ENCODE data around the gene TXNDC2.

DNA sequence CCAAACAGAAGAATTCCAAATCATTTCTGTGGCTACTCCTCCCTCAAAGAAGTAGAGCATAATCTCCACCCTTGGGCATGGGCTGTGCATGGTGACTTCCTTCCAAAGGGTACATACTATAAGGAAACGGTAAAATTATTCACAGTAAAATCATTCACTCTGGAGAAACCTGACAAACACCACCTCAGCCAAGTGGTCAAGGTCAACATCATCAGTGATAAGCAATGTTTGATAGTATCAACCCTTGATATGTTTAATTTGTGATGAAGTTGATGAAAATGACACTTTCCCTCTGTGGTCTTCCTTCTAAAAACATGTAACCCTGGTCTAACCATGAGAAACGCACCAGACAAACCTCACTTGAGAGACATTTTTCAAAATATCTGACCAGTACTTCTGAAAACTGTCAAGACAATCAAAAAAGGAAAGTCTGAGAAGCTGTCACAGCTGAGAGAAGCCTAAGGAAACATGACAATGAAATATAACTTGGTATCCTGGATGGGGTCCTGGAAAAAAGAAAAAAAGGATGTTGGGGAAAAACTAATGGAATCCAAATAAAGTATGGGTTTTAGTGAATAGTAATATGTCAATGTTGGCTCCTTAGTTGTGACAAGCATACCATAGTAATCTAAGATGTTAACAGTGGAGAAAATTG, 9.4 kb upstream of the TXNDC2 start:
- TF ChIP-seq, protein P1, sequence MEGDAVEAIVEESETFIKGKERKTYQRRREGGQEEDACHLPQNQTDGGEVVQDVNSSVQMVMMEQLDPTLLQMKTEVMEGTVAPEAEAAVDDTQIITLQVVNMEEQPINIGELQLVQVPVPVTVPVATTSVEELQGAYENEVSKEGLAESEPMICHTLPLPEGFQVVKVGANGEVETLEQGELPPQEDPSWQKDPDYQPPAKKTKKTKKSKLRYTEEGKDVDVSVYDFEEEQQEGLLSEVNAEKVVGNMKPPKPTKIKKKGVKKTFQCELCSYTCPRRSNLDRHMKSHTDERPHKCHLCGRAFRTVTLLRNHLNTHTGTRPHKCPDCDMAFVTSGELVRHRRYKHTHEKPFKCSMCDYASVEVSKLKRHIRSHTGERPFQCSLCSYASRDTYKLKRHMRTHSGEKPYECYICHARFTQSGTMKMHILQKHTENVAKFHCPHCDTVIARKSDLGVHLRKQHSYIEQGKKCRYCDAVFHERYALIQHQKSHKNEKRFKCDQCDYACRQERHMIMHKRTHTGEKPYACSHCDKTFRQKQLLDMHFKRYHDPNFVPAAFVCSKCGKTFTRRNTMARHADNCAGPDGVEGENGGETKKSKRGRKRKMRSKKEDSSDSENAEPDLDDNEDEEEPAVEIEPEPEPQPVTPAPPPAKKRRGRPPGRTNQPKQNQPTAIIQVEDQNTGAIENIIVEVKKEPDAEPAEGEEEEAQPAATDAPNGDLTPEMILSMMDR (IDR thresholded peaks at IDR 0.05): no peak
- no peak for TF ChIP-seq POLR2A (IDR thresholded peaks at IDR 0.05)

Data from uterus (tissue), 2 donors.